Left ventricle myocardium inferior (tissue), 1 donor: ENCODE results near the gene MPP2. TPM values are rescaled to one million over a fixed set of nuclear protein-coding genes. Genes with fewer than 3 reads are reported as not detected.

ENCODE experiments used
- DNase-seq: peaks from one replicate; pipeline ENCODE4 v3.0.0-alpha.2; 2020
- H3K27ac ChIP-seq: fragments of 200-600 bp; replicated peaks from 2 replicates; pipeline ENCODE4 v1.8.0; 2021
- H3K27me3 ChIP-seq: fragments of 200-600 bp; 2 replicates; pipeline ENCODE4 v1.8.0; 2021; ENCODE audit warnings: low read depth
- H3K36me3 ChIP-seq: fragments of 200-600 bp; 2 replicates; pipeline ENCODE4 v1.8.0; 2021
- H3K4me1 ChIP-seq: fragments of 200-600 bp; 2 replicates; pipeline ENCODE4 v1.8.0; 2021
- H3K4me3 ChIP-seq: fragments of 200-600 bp; 2 replicates; pipeline ENCODE4 v1.8.0; 2021; ENCODE audit warnings: mild to moderate bottlenecking, moderate library complexity
- H3K9me3 ChIP-seq: fragments of 200-600 bp; replicated peaks from 2 replicates; pipeline ENCODE4 v1.8.0; 2021
- CTCF ChIP-seq: fragments of 200-600 bp; IDR thresholded peaks from 2 replicates; pipeline ENCODE4 v1.8.0; 2021; ENCODE audit warnings: antibody characterized with exemption, mild to moderate bottlenecking, borderline replicate concordance
- intact Hi-C: fragments of 100-400 bp; cut with micrococcal nuclease; formaldehyde crosslinking; loops from one replicate; pipeline ENCODE4 v1.11.0; 2022
- total RNA-seq: library from RNA; stranded (reverse); fragmentation: NEBNext Ultra II Directional; extraction: Animal tissue kit (Norgen Biotek cat#: 25700); gene quantifications from one replicate; pipeline ENCODE4 v1.2.1, GENCODE V29; 2021
- donor health status: DM: no; HTN: yes; CAD: no; lungs with severe emphysema.

MPP2 gene
- total RNA-seq, 1 donor from 2014 or later, result 12.1 TPM

GRCh38 chr17:43913584-43913983 lies 6.2 kb upstream of the MPP2 start:
- TF ChIP-seq CTCF, result no peak
- Histone ChIP-seq H3K27ac (no peak overlapping the region), H3K9me3 (no peaks in the 10 kb centered on the region), H3K27me3 (no peaks in the 10 kb centered on the region), H3K4me3 (no peak overlapping the region), H3K36me3 (no peaks in the 10 kb centered on the region), H3K4me1 (peaks cover 25% of the 10 kb centered on the region)
- DNase-seq, result no peak
- intact Hi-C loops, result no loop called here

GRCh38 chr17:43912635-43913304 lies 5.4 kb upstream of the MPP2 start:
- intact Hi-C loops, result no loop called here
- Histone ChIP-seq H3K27ac (no peak overlapping the region), H3K27me3 (no peaks in the 10 kb centered on the region), H3K4me1 (peaks cover 30% of the 10 kb centered on the region), H3K4me3 (no peak overlapping the region), H3K9me3 (no peaks in the 10 kb centered on the region), H3K36me3 (no peaks in the 10 kb centered on the region)
- no peak for TF ChIP-seq CTCF
- no peak for DNase-seq

GRCh38 chr17:43911904-43912303 lies 4.6 kb upstream of the MPP2 start:
- Histone ChIP-seq H3K36me3 (no peaks in the 10 kb centered on the region), H3K4me3 (no peak overlapping the region), H3K27ac (peak overlapping the region; percentile 59), H3K27me3 (no peaks in the 10 kb centered on the region), H3K4me1 (peaks cover 30% of the 10 kb centered on the region), H3K9me3 (no peaks in the 10 kb centered on the region)
- peak; percentile 61 for DNase-seq
- intact Hi-C loops, result no loop called here
- TF ChIP-seq CTCF, result no peak

- intact Hi-C loops, result no loop called here
Observed at GRCh38 chr17:43909537-43910231, 2.3 kb upstream of the MPP2 start.

More at GRCh38 chr17:43909537-43910231, 2.3 kb upstream of the MPP2 start:
- H3K27ac ChIP-seq, result no peak overlapping the region
- H3K4me3 ChIP-seq, result no peak overlapping the region
- DNase-seq, result no peak
- H3K9me3 ChIP-seq, result no peaks in the 10 kb centered on the region
- TF ChIP-seq CTCF, result no peak
- H3K27me3 ChIP-seq, result no peaks in the 10 kb centered on the region
- H3K4me1 ChIP-seq, result peaks cover 46% of the 10 kb centered on the region
- H3K36me3 ChIP-seq, result no peaks in the 10 kb centered on the region
